H9 (cell line): Measurements from ENCODE around the gene PREX1. TPM values are rescaled to one million over a fixed set of nuclear protein-coding genes. Genes with fewer than 3 reads are reported as not detected.

ENCODE experiments used
- DNase-seq: peaks from one replicate; pipeline ENCODE4 v3.0.0-alpha.2; 2017
- H2AFZ ChIP-seq: one replicate; pipeline ENCODE4 v1.6.1; 2013; ENCODE audit warnings: mild to moderate bottlenecking, low read length, control low read depth, moderate library complexity
- H2AK5ac ChIP-seq: 2 replicates; pipeline ENCODE4 v1.6.1; 2013; ENCODE audit warnings: low read length, control low read depth, mixed read lengths; ENCODE audit not compliant: insufficient read length
- H2BK120ac ChIP-seq: one replicate; pipeline ENCODE4 v1.6.1; 2013; ENCODE audit warnings: low read depth, mild to moderate bottlenecking, low read length, control low read depth, inconsistent platforms; ENCODE audit not compliant: poor library complexity, severe bottlenecking
- H2BK12ac ChIP-seq: 2 replicates; pipeline ENCODE4 v1.6.1; 2013; ENCODE audit warnings: low read length, control low read depth, mixed read lengths, low read depth; ENCODE audit not compliant: insufficient read length
- H2BK15ac ChIP-seq: 2 replicates; pipeline ENCODE4 v1.6.1; 2013; ENCODE audit warnings: low read depth, low read length, control low read depth
- H2BK20ac ChIP-seq: one replicate; pipeline ENCODE4 v1.6.1; 2013; ENCODE audit warnings: low read depth, mild to moderate bottlenecking, low read length, control low read depth, inconsistent platforms; ENCODE audit not compliant: poor library complexity, severe bottlenecking
- H2BK5ac ChIP-seq: 2 replicates; pipeline ENCODE4 v1.6.1; 2013; ENCODE audit warnings: low read length, control low read depth, mixed read lengths; ENCODE audit not compliant: insufficient read length
- H3K14ac ChIP-seq: 2 replicates; pipeline ENCODE4 v1.6.1; 2013; ENCODE audit warnings: low read length, control low read depth; ENCODE audit not compliant: insufficient read depth
- H3K18ac ChIP-seq: 2 replicates; pipeline ENCODE4 v1.6.1; 2013; ENCODE audit warnings: low read depth, mild to moderate bottlenecking, mixed read lengths, low read length, control low read depth; ENCODE audit not compliant: insufficient read length
- H3K23ac ChIP-seq: 2 replicates; pipeline ENCODE4 v1.6.1; 2013; ENCODE audit warnings: low read length, control low read depth, mixed read lengths, low read depth; ENCODE audit not compliant: insufficient read length
- H3K23me2 ChIP-seq: 2 replicates; pipeline ENCODE4 v1.6.1; 2013; ENCODE audit warnings: low read depth, mild to moderate bottlenecking, mixed read lengths, low read length, control low read depth; ENCODE audit not compliant: insufficient read length, poor library complexity, severe bottlenecking
- H3K27ac ChIP-seq: 2 replicates; pipeline ENCODE4 v1.5.1; 2013; ENCODE audit warnings: low read length, control low read depth, mixed read lengths, low read depth; ENCODE audit not compliant: insufficient read length
- H3K27me3 ChIP-seq: 2 replicates; pipeline ENCODE4 v1.6.1; 2013; ENCODE audit warnings: low read length, control low read depth, inconsistent platforms; ENCODE audit not compliant: insufficient read depth
- H3K4ac ChIP-seq: 2 replicates; pipeline ENCODE4 v1.6.1; 2013; ENCODE audit warnings: low read depth, mild to moderate bottlenecking, control low read depth, inconsistent platforms, low read length, moderate library complexity
- H3K4me1 ChIP-seq: 2 replicates; pipeline ENCODE4 v1.6.1; 2013; ENCODE audit warnings: low read length, control low read depth, inconsistent platforms; ENCODE audit not compliant: insufficient read depth
- H3K4me2 ChIP-seq: 2 replicates; pipeline ENCODE4 v1.6.1; 2013; ENCODE audit warnings: low read length, control low read depth, mixed read lengths; ENCODE audit not compliant: insufficient read length, insufficient read depth
- H3K56ac ChIP-seq: 2 replicates; pipeline ENCODE4 v1.6.1; 2013; ENCODE audit warnings: low read depth, mild to moderate bottlenecking, mixed read lengths, low read length, control low read depth; ENCODE audit not compliant: insufficient read length
- H3K79me1 ChIP-seq: 2 replicates; pipeline ENCODE4 v1.6.1; 2013; ENCODE audit warnings: low read depth, mild to moderate bottlenecking, moderate library complexity, low read length, control low read depth, inconsistent platforms; ENCODE audit not compliant: insufficient read depth, poor library complexity, severe bottlenecking
- H3K79me2 ChIP-seq: 2 replicates; pipeline ENCODE4 v1.6.1; 2013; ENCODE audit warnings: low read length, control low read depth, inconsistent platforms; ENCODE audit not compliant: insufficient read depth
- H3K9ac ChIP-seq: 2 replicates; pipeline ENCODE4 v1.6.1; 2013; ENCODE audit warnings: low read length, control low read depth, mixed read lengths; ENCODE audit not compliant: insufficient read length; ENCODE audit errors: extremely low read depth
- H3K9me3 ChIP-seq: one replicate; pipeline ENCODE4 v1.6.1; 2013; ENCODE audit warnings: low read depth, low read length, inconsistent platforms; ENCODE audit not compliant: control insufficient read depth
- H3T11ph ChIP-seq: one replicate; pipeline ENCODE4 v1.6.1; 2013; ENCODE audit warnings: mild to moderate bottlenecking, low read length, control low read depth, inconsistent platforms
- H4K20me1 ChIP-seq: one replicate; pipeline ENCODE4 v1.6.1; 2013; ENCODE audit not compliant: control insufficient read depth, insufficient read length, insufficient read depth
- H4K5ac ChIP-seq: 2 replicates; pipeline ENCODE4 v1.6.1; 2013; ENCODE audit warnings: low read depth, mild to moderate bottlenecking, mixed read lengths, low read length, control low read depth; ENCODE audit not compliant: insufficient read length
- H4K8ac ChIP-seq: replicated peaks from 2 replicates; pipeline ENCODE4 v1.6.1; 2013; ENCODE audit warnings: low read length, control low read depth, mixed read lengths, low read depth; ENCODE audit not compliant: insufficient read length
- H4K91ac ChIP-seq: 2 replicates; pipeline ENCODE4 v1.6.1; 2013; ENCODE audit warnings: low read depth, mild to moderate bottlenecking, moderate library complexity, mixed read lengths, low read length, control low read depth; ENCODE audit not compliant: insufficient read length
- H3K27ac Mint-ChIP-seq, 3 experiments: 2 replicates in 2 of 3; 3 replicates in 1 of 3; pipeline ENCODE4 v1.8.0; 2020 to 2021; ENCODE audit warnings: mixed read lengths in 3 of 3, mild to moderate bottlenecking in 1 of 3, moderate library complexity in 1 of 3
- H3K27me3 Mint-ChIP-seq: 2 replicates; pipeline ENCODE4 v1.8.0; 2021; ENCODE audit warnings: low read depth, mild to moderate bottlenecking, moderate library complexity, mixed read lengths
- H3K36me3 Mint-ChIP-seq, 3 experiments: 2 replicates in 2 of 3; 3 replicates in 1 of 3; pipeline ENCODE4 v1.8.0; 2020 to 2021; ENCODE audit warnings: low read depth in 3 of 3, mixed read lengths in 3 of 3; ENCODE audit not compliant: insufficient read depth in 1 of 3
- H3K4me1 Mint-ChIP-seq, 2 experiments: 2 replicates each; pipeline ENCODE4 v1.8.0; 2020; ENCODE audit warnings: mixed read lengths in 2 of 2
- H3K4me3 Mint-ChIP-seq, 2 experiments: 2 replicates in 1 of 2; 3 replicates in 1 of 2; pipeline ENCODE4 v1.8.0; 2020 to 2021; ENCODE audit warnings: mild to moderate bottlenecking in 2 of 2, mixed read lengths in 2 of 2, moderate library complexity in 1 of 2
- H3K9me3 Mint-ChIP-seq, 2 experiments: 2 replicates in 1 of 2; 3 replicates in 1 of 2; pipeline ENCODE4 v1.8.0; 2020; ENCODE audit warnings: mild to moderate bottlenecking in 2 of 2, mixed read lengths in 2 of 2, moderate library complexity in 1 of 2
- WGBS: extraction: QIAGEN DNeasy Blood & Tissue Kit; methylation state at CpG from one replicate; pipeline ENCODE4 v1.1.7; 2013; ENCODE audit warnings: missing lambda C conversion rate, low lambda C conversion rate, mixed read lengths; ENCODE audit not compliant: insufficient read length; ENCODE audit errors: extremely low coverage; 5-methylcytosine and 5-hydroxymethylcytosine counted together
- total RNA-seq: library from RNA; stranded (reverse); gene quantifications from 2 replicates; pipeline ENCODE4 v1.2.1, GENCODE V29; 2021
- TF ChIP-seq, protein P1 (sequence below): fragments of 200-600 bp; sonication (generic); conservative IDR thresholded peaks from 3 replicates; pipeline ENCODE4 v1.8.0; 2021; ENCODE audit warnings: antibody characterized with exemption, mild to moderate bottlenecking

Gene PREX1
- total RNA-seq, 1 experiment from 2014 or later = 6.6 TPM

- Histone ChIP-seq H4K20me1 (no peaks in the 10 kb centered on the region), H3K4ac (no peak overlapping the region), H4K91ac (no peak overlapping the region), H3K4me2 (peak overlapping the region; percentile 67), H2BK20ac (no peak overlapping the region), H3K79me2 (no peaks in the 10 kb centered on the region), H3K27ac (no peak overlapping the region), H3K23ac (no peak overlapping the region), H4K8ac (no peak overlapping the region), H3K14ac (no peak overlapping the region), H2AFZ (no peak overlapping the region), H2BK15ac (no peak overlapping the region), H3K9ac (no peak overlapping the region), H4K5ac (no peak overlapping the region), H3K18ac (no peak overlapping the region), H3K23me2 (peaks cover 13% of the 10 kb centered on the region), H3K27me3 (peaks cover 17% of the 10 kb centered on the region), H3T11ph (no peak overlapping the region), H2BK5ac (no peak overlapping the region), H2AK5ac (no peak overlapping the region), H3K56ac (no peak overlapping the region), H2BK12ac (no peak overlapping the region), H2BK120ac (no peak overlapping the region), H3K4me1 (no peaks in the 10 kb centered on the region), H3K79me1 (no peaks in the 10 kb centered on the region), H3K9me3 (no peaks in the 10 kb centered on the region)
- peak; percentile 69 for DNase-seq
- Mint-ChIP-seq H3K4me3 (peak overlapping the region; percentile 77 to 95), H3K27ac (peak overlapping the region in 1 of 3 experiments; percentile 77; a peak in 1 of 7 replicates), H3K4me1 (peaks cover 27 to 34% of the 10 kb centered on the region in 2 experiments), H3K36me3 (no peaks in the 10 kb centered on the region), H3K9me3 (no peaks in the 10 kb centered on the region), H3K27me3 (peaks cover 88% of the 10 kb centered on the region)
- TF ChIP-seq, protein P1, sequence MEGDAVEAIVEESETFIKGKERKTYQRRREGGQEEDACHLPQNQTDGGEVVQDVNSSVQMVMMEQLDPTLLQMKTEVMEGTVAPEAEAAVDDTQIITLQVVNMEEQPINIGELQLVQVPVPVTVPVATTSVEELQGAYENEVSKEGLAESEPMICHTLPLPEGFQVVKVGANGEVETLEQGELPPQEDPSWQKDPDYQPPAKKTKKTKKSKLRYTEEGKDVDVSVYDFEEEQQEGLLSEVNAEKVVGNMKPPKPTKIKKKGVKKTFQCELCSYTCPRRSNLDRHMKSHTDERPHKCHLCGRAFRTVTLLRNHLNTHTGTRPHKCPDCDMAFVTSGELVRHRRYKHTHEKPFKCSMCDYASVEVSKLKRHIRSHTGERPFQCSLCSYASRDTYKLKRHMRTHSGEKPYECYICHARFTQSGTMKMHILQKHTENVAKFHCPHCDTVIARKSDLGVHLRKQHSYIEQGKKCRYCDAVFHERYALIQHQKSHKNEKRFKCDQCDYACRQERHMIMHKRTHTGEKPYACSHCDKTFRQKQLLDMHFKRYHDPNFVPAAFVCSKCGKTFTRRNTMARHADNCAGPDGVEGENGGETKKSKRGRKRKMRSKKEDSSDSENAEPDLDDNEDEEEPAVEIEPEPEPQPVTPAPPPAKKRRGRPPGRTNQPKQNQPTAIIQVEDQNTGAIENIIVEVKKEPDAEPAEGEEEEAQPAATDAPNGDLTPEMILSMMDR = no peak
- no CpG with 5 or more reads among the region's 2 CpGs for WGBS
Observed at GRCh38 chr20:48826069-48826468, 1.7 kb downstream of the PREX1 start.
